GM21723 (cell line): ENCODE results near the gene CAVIN2.

ENCODE experiments used
- ATAC-seq: cut with Tn5 transposase; IDR thresholded peaks from one replicate; pipeline ENCODE4 v1.9.1; 2021; ENCODE audit warnings: mild to moderate bottlenecking, moderate library complexity; ENCODE audit not compliant: unreplicated experiment

Gene CAVIN2, protein sequence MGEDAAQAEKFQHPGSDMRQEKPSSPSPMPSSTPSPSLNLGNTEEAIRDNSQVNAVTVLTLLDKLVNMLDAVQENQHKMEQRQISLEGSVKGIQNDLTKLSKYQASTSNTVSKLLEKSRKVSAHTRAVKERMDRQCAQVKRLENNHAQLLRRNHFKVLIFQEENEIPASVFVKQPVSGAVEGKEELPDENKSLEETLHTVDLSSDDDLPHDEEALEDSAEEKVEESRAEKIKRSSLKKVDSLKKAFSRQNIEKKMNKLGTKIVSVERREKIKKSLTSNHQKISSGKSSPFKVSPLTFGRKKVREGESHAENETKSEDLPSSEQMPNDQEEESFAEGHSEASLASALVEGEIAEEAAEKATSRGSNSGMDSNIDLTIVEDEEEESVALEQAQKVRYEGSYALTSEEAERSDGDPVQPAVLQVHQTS

DNA sequence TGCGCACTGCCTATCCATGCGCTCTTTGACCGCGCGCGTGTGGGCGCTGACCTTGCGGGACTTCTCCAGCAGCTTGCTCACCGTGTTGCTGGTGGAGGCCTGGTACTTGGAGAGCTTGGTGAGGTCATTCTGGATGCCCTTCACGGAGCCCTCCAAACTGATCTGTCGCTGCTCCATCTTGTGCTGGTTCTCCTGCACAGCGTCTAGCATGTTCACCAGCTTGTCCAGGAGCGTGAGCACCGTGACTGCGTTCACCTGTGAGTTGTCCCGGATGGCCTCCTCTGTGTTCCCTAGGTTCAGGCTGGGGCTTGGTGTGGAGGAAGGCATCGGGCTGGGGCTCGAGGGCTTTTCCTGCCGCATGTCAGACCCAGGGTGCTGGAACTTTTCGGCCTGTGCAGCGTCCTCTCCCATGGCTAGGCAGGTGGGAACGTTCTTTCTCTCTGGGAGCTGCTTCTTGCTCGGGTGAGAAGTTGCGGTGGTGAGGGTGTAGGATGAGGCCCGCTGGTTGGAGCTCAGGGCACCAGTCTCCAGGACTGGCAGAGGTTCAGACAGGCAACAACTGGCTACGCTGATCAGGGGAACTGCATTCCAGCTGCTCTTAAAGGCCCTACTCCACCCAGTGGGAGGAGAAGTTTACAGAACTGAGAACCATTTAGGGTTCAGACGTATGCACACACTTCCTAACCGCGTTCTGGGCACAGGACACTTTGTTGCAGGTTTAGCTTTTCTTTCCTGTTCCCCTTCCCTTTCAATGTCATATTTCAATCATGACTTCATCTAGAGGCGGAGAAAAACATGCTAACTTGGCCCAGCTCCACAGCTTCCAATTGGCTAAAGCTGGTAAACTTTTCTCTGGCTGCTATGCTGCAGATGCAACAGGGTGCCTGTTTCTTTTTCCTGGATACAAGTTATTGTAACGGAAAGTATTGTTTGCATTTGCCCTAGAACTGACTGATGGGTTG, at the start of gene CAVIN2:
Gene CAVIN2 (minus strand): TSS at position 574 of the 962 bp plus-strand sequence. CDS start 163 bp downstream, at position 411.
- peak; percentile 61 for ATAC-seq

DNA sequence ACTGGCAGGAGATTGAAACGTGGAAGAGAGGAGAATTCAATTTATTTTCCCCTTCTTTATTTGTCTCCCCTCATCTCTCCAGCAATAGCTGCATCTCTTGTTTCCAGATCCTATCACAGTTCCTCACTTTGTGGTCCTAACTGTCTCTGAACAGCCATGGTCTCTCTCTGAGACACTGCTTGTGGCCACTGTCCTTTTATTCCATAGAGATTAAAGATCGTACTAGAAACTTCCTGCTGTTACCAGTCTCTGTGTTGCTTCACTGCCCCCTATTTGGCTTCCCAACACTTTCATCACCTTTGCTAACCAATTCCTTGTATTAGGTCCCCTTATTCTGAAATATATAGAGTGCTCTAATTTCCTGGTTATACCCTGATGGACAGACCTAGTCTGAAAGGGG, 48.9 kb upstream of the CAVIN2 start:
- no peak for ATAC-seq

DNA sequence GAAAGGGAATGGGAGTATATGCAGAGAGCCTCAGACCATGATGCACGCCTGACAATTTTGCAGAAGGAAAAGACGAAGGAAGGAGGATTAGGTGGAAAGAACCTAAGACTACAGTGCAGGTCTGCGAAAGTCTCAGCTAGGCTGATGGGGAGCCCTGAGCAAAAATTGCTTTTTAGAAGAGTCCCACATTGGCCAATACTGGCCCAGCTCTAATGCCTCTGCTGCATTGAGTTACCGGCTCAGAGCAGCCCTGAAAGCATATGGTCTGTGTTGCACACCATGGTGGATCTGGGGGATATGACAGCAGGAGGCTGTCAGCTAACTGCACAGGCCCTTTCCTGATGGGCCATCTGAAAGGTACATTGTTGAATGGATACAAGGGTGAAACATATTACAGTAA, 48.3 kb upstream of the CAVIN2 start:
- no peak for ATAC-seq

DNA sequence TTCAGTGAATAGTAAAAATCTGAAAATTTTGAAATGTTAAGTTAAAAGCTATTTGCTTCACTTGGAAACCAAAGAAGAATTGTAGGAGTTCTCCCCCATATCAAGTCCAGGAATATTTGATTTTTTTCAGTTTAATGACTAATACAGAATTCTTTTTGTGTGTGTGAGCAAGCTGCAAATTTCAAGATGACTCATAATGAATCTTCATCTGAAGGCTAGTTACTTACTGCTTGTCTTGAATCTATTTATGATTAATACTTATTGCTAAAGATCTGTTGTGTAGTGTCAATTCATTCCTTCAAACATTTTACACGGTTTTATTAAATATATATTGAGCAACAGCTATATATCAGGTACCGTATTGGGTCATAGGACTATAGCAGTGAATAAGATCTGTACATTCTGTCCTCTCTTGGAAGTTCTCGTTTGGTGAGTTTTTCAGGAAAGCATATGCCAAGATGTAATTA, 47.8 kb upstream of the CAVIN2 start:
- ATAC-seq: no peak

DNA sequence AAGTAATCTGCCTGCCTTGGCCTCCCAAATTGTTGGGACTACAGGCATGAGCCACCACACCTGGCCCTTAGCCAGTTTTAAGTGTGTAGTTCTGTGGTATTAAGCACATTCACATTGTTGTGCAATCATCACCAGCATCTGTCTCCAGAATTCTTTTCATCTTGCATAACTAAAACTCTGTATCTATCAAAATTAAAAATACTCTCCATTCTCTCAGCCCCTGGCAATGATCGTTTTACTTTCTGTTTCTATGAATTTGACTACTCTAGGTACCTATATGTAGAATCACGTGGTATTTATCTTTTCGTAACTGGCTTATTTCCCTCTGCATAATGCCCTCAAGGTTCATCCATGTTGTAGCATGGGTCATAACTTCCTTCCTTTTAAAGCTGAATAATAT, 45.5 kb upstream of the CAVIN2 start:
- ATAC-seq: no peak

DNA sequence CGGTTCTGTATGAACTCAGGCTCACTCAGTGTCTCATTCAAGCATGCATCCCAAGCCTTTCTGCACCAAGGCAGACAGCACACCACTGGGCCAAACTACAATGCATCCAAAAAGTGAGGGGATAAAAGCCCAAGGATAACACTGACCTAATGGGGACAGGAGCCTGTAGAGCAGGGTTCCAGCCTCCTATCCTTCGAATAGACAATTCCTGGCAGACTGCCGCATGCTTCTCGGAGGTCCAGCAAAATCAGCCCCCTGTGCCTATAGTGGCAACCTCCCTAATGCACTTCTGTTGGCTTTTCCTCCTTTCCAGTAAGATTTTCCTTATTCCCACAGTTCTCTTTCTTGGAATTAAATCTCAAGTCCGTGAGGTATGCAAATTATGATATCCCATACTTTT, 44.8 kb upstream of the CAVIN2 start:
- ATAC-seq: no peak

DNA sequence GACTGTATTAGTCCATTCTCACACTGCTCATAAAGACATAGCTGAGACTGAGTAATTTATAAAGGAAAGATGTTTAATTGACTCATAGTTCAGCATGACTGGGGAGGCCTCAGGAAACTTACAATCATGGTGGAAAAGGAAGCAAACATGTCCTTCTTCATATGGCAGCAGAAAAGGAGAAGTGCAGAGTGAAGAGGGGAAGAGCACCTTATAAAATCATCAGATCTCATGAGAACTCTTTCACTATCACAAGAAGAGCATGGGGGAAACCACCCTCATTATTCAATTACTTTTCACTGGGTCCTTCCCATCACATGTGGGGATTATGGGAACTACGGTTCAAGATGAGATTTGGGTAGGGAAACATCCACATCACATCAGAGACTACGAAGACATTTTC, 43.0 kb upstream of the CAVIN2 start:
- ATAC-seq: no peak

DNA sequence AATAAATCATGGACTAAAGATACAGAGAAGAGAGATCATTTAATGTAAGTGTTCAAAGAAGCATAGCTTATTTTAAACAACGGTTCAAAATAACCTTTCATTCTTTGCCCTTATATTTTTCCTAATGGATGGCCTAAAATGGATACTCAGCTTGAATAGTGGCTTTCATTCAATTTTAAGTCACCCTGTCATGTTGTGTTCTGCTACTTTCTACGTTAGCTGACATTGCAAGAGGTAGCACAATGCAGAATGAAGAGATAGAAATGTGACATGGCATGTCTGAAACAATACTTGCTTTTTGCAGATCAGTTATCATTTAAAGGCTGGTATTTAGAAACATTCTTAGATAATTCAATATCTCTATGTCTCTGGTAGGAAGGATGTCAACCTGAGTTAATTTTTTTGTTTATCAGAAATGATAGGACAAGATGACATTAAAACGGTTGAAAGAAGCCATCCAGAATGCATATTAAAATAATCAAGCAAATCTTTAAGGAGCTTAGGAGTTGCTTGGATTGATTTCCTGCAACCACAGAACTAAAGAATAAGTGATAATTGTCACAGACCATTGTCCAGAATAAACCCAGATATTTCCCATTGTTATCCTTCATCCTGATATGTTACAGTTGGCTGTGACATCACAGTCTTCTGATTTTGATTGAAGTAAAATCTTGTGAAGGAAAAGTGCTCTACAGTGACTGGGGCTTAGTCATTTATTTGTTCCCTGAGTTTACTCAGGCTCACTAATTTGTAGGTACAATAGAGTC, 41.7 kb upstream of the CAVIN2 start:
- no peak for ATAC-seq

DNA sequence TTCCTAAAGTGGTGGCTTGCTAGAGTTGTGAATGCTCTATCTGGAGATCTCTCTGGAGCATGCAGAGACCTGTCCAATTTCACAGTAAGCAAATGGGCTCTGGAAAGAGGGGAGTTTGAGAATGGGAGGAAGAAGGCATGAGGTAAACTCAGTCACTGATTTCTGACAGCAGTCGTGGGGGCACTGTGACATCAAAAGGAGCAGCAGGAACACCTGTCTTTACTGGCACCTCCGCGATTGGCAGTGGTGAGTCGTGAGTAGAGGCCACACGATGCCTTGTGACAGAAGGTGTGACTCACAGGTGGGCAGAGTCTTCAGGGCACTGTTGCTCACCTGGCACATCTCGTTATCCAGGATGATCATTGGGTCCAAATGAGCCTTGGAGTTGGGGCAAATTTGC, 38.8 kb upstream of the CAVIN2 start:
- ATAC-seq: no peak

DNA sequence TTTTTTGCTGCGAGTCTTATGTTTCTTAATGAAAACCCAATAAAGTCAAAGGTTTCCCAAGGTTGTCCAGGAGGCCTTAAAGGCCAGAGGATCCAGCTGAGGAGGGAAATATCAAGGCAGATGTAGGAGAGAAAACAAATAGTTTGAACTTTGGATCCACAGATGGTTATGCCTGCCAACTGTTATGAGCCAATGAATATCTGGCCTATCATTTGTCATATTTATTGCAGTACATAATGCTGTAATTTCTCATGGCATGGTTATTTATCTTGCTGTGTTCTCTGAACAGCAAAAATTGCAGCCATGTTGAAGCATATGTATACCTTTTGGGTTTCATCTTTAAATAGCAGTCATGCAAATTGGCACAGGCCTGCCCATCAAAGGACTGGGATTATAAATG, 38.2 kb upstream of the CAVIN2 start:
- ATAC-seq: no peak

DNA sequence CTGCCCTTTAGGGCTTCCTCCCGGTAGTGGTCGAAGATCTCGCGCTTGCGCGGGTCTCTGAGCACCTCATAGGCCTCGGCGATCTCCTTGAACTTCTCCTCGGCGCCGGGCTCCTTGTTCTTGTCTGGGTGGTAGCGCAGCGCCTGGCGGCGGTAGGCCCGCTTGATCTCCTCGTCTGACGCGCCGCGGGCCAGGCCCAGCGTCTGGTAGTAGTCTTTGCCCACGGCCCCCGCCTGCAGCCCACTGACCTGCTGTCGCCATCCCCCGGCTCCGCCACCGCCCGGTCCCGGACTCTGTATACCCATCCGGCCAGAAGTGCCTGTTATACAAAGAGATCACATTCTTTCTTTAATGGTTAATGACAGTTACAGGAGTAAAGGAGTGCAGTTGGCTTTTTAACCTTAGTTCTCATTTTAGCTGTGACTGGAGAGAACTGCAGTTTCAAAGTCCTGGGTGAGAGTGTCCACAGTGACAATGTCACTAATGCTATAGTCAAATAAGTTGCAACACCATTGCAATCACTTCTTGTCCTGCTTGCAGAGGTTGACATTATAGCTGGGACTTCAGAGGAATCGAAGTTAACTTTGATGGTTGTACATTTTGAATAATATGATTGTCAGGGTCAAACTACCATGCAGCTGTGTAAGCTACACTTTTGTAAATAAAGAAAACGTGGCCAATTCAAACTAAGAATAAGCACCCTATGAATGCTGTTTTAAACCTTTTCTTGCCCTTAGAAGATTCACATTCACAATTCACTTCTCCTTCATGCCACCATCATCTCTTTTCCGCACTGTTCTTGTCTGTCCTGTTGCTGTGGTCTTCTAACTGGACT, 35.3 kb upstream of the CAVIN2 start:
- ATAC-seq: no peak

DNA sequence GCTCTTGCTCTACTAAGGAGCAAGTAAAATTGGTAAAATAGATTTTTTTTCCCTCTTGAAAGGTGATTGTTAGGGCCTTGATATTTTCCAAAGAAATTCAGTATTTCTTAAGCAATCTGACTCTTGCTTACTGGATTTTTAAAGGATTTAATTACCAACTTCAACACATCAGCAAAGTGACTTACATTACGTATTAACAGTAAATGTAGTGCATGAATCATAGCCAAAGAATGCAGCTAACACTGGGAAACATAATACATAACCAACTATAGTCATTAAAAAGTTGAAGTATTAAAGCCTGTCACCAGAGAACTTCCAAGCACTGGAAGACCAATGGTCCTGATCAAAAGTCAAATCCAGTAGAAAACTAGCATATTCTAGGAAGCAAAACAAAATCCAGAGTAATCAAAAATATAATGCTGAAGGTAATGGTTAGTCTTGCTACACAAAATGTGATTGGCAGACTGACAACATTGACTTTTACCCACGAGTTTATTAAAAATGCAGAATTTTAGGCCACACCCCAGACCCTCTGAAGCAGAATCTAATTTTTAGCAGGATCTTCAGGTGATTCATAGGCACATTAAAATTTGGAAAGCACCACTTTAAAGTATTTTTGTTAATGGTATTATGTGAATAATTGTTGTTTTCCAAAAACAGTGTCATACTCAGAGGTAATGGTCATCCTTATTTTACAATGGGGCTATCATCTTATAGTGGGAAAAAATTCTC, 31.8 kb upstream of the CAVIN2 start:
- ATAC-seq: no peak

DNA sequence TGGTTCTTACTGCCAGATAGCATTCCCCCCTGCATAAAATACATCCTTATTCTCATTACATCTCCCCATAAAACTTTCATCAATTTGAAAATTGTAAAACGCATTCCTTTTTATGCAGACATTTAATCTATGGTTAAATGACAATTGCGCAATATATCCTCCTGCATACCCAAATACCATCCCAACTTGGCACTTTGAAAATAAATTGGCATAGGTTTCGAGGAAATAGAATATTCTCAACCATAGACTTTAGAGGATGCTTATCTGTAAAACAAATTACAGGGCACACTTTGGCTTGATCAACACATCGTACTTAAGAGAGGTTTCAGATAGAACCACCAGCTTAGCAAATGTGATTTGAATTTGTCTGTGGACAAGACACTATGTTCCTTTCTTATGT, 31.0 kb upstream of the CAVIN2 start:
- ATAC-seq: no peak

DNA sequence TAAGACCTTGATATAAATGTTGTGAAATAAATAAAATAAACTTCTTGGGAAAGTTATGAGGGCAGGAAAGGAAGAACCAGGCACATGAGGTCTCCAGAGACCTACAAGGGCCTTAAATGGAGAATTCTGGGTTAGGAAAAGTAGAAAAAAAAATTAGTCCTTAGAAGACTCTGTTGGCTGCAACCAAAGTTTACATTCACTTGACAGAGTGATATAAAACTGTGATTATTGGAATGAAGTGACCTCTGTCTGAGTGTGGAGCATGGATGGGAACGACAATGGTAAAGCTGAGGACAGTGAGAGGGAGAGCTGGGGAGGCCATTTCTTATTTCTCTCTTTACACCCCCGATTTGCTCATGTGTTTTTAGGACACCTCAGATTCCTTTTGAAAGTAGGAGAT, 29.0 kb upstream of the CAVIN2 start:
- ATAC-seq: no peak

DNA sequence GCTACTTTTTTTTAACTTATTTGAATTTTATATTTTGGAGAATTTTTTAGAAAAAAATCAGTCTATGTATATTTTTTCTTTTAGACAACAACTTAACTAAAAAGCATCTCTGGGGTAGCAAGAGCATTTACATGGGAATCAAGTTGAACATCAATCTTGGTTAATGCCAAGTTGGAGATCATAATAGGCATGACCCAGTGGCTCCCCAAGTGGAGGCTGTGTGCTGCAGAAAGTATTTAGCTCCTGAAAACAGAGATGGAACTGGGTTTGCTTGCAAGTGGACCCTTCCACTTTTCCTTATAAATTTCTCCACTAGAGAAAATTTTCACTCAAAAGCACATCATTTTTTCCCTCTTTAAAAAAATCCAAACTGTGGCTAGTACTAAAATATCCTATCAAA, 23.9 kb upstream of the CAVIN2 start:
- ATAC-seq: no peak

DNA sequence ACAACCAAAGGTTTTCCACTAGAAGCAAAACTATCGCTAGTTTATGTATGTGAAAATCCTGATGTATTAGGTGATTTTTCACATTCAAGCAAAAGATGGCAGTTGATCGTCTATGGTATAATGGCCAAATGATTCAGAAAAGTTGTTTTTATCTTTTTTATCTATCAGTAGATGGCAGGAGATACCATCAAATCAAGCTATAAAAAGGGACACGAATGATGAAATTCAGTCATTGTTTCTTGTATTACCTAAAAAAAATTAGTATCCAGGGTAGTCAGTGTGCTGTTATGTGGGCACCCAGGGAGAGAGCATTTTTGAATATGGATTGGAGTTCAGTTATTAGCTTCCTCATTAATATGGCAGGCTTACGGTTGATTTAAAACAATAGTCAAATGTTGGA, 22.9 kb upstream of the CAVIN2 start:
- no peak for ATAC-seq

DNA sequence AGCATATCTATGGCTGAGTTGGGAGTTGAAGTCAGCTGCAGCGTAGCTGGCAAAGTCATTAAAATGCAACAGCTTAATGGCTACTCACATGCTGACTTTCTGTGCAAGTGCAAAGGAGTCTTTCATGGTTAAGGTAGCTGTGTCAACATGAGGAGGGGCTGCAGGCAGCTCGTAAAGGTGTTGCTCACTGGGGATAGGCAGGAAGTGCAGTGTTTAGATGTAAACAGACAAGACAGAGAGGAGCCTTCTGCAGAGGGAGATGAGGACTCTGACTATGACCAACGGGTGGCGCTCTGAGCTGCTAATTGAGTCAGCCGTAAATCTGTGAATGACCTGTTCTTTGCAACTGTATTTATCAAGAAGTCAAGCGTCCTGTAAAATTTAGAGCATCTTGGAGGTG, 22.3 kb upstream of the CAVIN2 start:
- no peak for ATAC-seq

DNA sequence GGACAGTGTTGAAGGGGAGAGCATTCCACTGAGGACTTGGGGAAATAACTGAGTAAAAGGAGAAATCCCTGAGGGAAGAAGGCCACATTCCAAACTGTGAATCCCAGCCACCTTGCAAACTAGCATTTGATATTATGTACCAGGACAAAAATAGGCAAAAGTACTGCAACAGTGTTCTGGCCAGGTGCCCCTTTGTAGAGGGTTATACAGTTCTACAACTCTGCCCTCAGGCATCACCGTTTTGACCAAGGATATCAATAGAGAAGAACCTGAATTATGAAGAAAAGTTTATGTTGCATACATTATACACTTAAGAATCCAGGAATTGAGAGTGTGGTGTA, 20.6 kb upstream of the CAVIN2 start:
- no peak for ATAC-seq

DNA sequence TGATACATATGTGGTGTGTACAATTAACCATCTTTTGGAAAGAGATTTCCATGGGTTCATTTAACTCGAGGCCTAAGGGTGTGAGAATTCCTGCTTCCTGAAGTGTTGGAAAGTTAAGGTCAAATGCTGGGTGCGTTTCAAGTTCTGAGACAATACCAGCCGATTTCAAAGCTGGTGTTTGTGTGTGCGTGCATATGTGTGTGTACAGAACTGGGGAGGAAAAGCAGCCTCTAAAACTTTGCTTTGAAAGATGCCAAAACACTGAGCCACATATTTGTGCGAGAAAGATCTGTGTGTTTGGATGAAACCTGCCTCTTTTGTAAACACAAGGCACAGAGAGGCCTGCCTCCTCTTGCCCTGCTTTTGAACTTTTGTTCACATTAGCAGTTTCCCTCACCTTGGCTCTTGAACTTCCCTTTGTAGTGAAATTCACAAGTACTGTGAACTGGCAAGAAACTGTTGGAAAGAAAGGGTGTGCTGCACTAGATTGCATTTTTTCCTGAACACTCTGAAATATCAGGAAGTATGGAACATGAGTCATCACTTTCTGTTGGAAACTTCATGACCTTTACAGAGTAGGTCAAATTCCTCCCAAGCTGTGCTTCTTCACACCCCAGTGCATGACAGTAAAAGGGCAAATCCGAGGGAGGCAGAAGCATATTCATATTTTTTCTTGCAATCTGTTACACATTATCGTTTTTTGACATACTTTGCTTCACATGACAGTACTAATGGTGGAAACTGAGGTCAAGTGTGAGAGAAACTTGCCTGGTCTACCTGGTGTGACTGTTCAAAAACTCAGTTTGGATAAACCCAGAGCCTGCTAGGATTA, 20.0 kb upstream of the CAVIN2 start:
- no peak for ATAC-seq
